Calu3 (cell line): Measurements from ENCODE around the gene SOX2. TPM values are rescaled to one million over a fixed set of nuclear protein-coding genes. Genes with fewer than 3 reads are reported as not detected.

ENCODE experiments used
- BruUV-seq: library from RNA; stranded (reverse); fragments of 400-500 nt; replicated peaks from 2 replicates; lab custom pipeline; 2021; lab: Mats Ljungman, UMichigan
- CTCF ChIA-PET: fragments of 300-600 bp; sonication (Branson Sonifier 250); formaldehyde crosslinking; loops from one replicate; lab custom pipeline; 2022; ENCODE audit warnings: antibody characterized with exemption; lab: Charles Lee
- DNase-seq: peaks from one replicate; pipeline ENCODE4 v3.0.0; 2022
- H3K27ac Mint-ChIP-seq: one replicate; pipeline ENCODE4 v1.8.0; 2022; ENCODE audit warnings: mixed read lengths; ENCODE audit not compliant: unreplicated experiment
- H3K27me3 Mint-ChIP-seq: one replicate; pipeline ENCODE4 v1.8.0; 2022; ENCODE audit warnings: mixed read lengths; ENCODE audit not compliant: unreplicated experiment
- H3K36me3 Mint-ChIP-seq: one replicate; pipeline ENCODE4 v1.8.0; 2022; ENCODE audit warnings: mild to moderate bottlenecking, moderate library complexity, mixed read lengths; ENCODE audit not compliant: insufficient read depth, unreplicated experiment
- H3K4me1 Mint-ChIP-seq: one replicate; pipeline ENCODE4 v1.8.0; 2022; ENCODE audit warnings: mild to moderate bottlenecking, low read depth, mixed read lengths; ENCODE audit not compliant: unreplicated experiment
- H3K4me3 Mint-ChIP-seq: one replicate; pipeline ENCODE4 v1.8.0; 2022; ENCODE audit warnings: mild to moderate bottlenecking, low read depth, moderate library complexity, mixed read lengths; ENCODE audit not compliant: unreplicated experiment
- H3K9me3 Mint-ChIP-seq: one replicate; pipeline ENCODE4 v1.8.0; 2022; ENCODE audit warnings: low read depth, mixed read lengths; ENCODE audit not compliant: unreplicated experiment
- intact Hi-C: fragments of 100-400 bp; cut with micrococcal nuclease; formaldehyde crosslinking; loops from one replicate; pipeline ENCODE4 v1.10.0; 2022; ENCODE audit not compliant: unreplicated experiment
- total RNA-seq: library from RNA; stranded (reverse); gene quantifications from 2 replicates; pipeline ENCODE4 v1.2.3, GENCODE V29; 2022
- TF ChIP-seq, protein P1 (sequence below): fragments of 200-600 bp; IDR thresholded peaks from one replicate; pipeline ENCODE4 v1.8.0; 2022; ENCODE audit warnings: antibody characterized with exemption; ENCODE audit not compliant: unreplicated experiment

The SOX2 gene
- total RNA-seq, 1 experiment from 2014 or later: 0.19 TPM

DNA sequence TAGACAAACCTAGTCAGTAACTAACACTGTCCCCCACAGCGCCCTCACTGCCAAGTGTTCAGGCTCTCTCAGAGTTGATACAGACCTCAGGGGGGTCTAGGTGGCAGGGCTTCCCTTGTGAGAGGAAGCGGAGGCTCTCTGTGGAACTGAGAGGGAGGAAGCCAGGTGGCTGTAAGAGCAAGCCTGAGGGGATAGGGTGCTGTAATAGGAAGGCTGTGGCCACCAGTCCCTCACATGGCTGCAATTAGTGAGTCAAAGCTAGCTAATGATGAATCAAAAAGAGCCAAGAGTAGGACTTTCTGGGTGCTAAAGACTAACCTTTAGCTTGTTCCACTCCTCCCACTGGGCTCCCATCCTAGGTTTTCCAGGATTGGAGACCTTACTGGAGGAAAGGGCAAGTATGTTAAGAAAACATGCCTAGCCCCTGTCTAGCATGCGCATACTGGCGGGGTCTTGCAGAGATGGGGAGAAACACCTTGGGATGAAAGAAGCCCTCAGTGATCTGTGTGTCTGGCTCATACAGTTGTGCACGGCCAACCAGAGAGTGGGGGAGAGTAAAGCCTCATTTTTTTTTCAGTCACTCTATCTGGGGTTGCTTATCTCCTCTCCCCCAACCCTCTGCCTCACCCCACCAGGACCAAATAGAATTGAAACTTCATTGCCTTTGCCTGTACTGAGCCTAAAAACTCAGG is 13.3 kb upstream of the SOX2 start:
- Mint-ChIP-seq H3K27me3 (peaks cover 54% of the 10 kb centered on the region), H3K27ac (no peak overlapping the region), H3K4me1 (peaks cover 46% of the 10 kb centered on the region), H3K36me3 (peaks cover 25% of the 10 kb centered on the region), H3K9me3 (no peaks in the 10 kb centered on the region), H3K4me3 (no peak overlapping the region)
- intact Hi-C loops: no loop called here
- CTCF ChIA-PET: interaction anchor here (0.7 kb wide), 1 partner anchor 842 kb away, joined by 3 read pairs; no protein-coding TSS in a partner anchor
- DNase-seq: no peak
- TF ChIP-seq, protein P1, sequence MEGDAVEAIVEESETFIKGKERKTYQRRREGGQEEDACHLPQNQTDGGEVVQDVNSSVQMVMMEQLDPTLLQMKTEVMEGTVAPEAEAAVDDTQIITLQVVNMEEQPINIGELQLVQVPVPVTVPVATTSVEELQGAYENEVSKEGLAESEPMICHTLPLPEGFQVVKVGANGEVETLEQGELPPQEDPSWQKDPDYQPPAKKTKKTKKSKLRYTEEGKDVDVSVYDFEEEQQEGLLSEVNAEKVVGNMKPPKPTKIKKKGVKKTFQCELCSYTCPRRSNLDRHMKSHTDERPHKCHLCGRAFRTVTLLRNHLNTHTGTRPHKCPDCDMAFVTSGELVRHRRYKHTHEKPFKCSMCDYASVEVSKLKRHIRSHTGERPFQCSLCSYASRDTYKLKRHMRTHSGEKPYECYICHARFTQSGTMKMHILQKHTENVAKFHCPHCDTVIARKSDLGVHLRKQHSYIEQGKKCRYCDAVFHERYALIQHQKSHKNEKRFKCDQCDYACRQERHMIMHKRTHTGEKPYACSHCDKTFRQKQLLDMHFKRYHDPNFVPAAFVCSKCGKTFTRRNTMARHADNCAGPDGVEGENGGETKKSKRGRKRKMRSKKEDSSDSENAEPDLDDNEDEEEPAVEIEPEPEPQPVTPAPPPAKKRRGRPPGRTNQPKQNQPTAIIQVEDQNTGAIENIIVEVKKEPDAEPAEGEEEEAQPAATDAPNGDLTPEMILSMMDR: no peak
- BruUV-seq: no TSS peak

DNA sequence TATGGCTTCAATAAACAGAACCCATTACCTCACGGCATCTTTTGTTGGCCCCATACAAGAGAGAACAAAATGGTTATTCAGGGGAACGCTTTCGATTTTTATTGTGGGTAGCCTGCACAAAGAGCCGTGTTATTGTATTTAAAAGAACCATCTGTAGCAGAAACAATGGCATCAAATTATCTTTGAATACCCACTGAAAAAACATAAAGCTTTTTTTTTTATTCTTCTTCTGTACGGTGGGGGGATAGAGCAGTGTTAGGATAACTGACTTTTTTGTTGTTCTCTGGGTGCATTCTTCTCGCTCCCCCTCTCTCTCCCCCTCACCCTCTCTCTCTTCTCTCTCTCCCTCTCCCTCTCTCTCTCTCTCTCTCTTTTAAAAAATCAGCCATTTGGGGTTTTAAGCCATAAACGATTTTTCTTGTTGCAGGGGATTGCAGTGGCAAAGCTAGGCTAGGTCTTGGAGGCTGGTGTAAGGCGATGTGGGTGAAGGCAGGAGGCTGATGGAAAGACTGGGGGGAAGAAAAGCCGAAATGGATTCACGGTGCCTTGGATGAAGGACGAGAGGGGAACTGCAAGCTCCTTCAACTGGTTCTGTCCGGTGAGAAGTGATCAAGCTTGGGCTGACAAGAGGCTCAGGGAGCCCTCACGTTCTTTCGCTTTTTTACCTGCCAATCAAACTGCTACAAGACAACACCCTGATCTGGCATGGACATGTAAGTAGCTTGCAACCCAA is 12.4 kb upstream of the SOX2 start:
- H3K27me3 Mint-ChIP-seq: peaks cover 64% of the 10 kb centered on the region
- no TSS peak for BruUV-seq
- peaks cover 25% of the 10 kb centered on the region for H3K36me3 Mint-ChIP-seq
- intact Hi-C loops: no loop called here
- DNase-seq: no peak
- H3K27ac Mint-ChIP-seq: no peak overlapping the region
- H3K9me3 Mint-ChIP-seq: no peaks in the 10 kb centered on the region
- CTCF ChIA-PET: interaction anchor here (0.6 to 3.4 kb wide), 6 partner anchors 299 to 1256 kb away, joined by 3 to 30 read pairs (median 3); no protein-coding TSS in a partner anchor
- H3K4me1 Mint-ChIP-seq: peaks cover 47% of the 10 kb centered on the region
- TF ChIP-seq, protein P1: no peak
- H3K4me3 Mint-ChIP-seq: peak overlapping the region; percentile 4

DNA sequence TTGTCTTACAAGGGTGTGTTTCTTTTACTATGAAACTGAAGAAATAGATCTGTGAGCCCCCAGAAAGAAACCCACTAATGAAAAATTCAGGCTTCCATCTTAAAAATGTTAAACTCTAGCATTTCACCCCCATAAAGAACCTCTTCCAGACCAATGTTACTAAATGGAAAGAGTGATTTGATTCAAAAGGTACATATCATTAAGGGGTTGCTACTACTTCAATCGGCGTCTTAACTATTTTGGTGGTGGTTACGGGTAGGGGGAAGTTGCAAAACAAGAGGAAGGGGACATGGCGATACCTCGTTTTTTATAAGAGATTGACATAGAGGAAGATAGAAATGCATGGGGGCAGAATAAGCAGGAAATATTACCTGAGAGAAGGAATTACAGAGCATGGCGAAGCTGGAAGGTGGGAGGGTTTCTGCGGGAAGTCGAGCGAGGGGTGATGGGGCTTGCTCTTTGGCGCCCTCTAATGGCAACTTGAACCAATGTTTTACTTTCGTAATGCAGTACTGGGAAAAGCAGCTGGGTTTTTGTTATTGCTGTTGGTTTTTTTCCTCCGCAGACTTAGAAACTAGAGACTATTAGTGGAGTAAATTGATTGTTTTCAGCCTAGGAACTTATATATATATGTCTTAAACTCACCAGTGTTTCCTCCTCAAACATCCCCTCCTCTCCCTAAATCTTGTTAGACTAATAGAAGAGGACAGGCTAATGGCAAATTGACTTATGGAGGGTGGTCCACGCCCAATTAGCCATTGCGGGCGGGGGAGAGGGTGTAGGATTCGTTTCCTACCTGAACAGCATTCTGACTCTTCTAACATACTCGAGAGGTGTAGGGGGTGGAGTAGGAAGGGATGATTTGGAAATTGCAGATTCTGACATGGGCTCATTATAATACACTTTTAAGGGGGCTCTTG is 11.3 kb upstream of the SOX2 start:
- CTCF ChIA-PET: interaction anchor here (0.6 to 3.4 kb wide), 17 partner anchors 9 to 983 kb away, joined by 3 to 38 read pairs (median 4); partner anchors contain the start of gene FXR1
- BruUV-seq: no TSS peak
- peaks cover 20% of the 10 kb centered on the region for H3K36me3 Mint-ChIP-seq
- H3K4me1 Mint-ChIP-seq: peaks cover 53% of the 10 kb centered on the region
- H3K9me3 Mint-ChIP-seq: no peaks in the 10 kb centered on the region
- H3K27me3 Mint-ChIP-seq: peaks cover 75% of the 10 kb centered on the region
- TF ChIP-seq, protein P1: peak; percentile 97
- peak; percentile 87 for DNase-seq
- peak overlapping the region; percentile 63 for H3K4me3 Mint-ChIP-seq
- H3K27ac Mint-ChIP-seq: no peak overlapping the region
- intact Hi-C loops: loop anchor here (1.0 to 10.0 kb wide), 5 partner anchors 136 to 896 kb away; no protein-coding TSS in a partner anchor

DNA sequence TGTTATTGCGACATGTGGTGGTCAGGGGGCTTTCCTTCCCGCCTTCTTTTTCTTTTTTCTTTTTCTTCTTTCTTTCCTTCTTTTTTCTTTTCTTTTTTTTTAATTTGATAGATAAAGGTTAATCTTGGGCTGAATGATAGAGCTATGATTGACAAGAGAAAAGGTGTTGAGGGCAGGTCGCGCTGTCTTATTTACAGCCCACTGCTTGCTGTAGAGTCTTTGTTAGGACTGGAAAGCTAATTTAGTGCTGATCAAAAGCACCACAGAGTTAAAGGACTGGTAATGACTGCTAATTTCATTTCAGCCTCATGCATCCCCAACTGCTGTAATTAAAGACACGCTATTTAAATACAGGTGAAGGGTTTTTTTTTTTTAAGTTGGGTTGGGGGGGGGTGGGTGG is 10.6 kb upstream of the SOX2 start:
- peaks cover 47% of the 10 kb centered on the region for H3K4me1 Mint-ChIP-seq
- H3K27ac Mint-ChIP-seq: no peak overlapping the region
- H3K9me3 Mint-ChIP-seq: no peaks in the 10 kb centered on the region
- intact Hi-C loops: loop anchor here (2.0 to 10.0 kb wide), 3 partner anchors 136 to 896 kb away; no protein-coding TSS in a partner anchor
- peaks cover 13% of the 10 kb centered on the region for H3K36me3 Mint-ChIP-seq
- TF ChIP-seq, protein P1: no peak
- peak overlapping the region; percentile 63 for H3K4me3 Mint-ChIP-seq
- BruUV-seq: no TSS peak
- CTCF ChIA-PET: interaction anchor here (0.6 to 3.4 kb wide), 19 partner anchors 10 to 982 kb away, joined by 3 to 38 read pairs (median 4); no protein-coding TSS in a partner anchor
- DNase-seq: no peak
- peaks cover 75% of the 10 kb centered on the region for H3K27me3 Mint-ChIP-seq
